ENCODE data around the gene GUCY1B1. TPM values are rescaled to one million over a fixed set of nuclear protein-coding genes. Genes with fewer than 3 reads are reported as not detected.

GUCY1B1 gene
- total and polyA plus RNA-seq, 2 donors, result 8.0 to 34.5 TPM

DNA sequence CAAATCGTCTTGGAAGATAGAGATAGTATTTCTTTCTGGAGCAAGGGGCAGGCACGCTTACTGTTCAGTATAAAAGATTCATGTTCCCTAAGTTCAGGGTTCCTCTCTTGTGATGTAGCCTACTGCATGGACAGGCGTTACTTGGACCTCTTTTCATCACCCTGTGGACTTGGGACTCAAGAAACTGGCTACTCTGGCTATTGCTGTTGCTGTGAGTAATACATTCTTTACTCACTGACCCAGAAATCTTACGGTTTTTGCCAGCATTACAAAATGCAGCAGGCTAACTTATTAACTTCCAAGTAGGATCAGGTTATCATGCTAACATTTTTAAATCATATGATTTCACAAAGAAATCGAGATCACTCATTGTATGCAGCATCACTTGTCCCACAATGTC lies 12.8 kb upstream of the GUCY1B1 start:
- Histone ChIP-seq H3K4me3 (ENCODE audit: low read depth, low read length) (no peak overlapping the region), H3K36me3 (ENCODE audit: insufficient read depth) (no peaks in the 10 kb centered on the region), H3K27ac (ENCODE audit: low read depth) (no peak overlapping the region), H3K4me1 (ENCODE audit: insufficient read depth) (no peaks in the 10 kb centered on the region)
- WGBS, result 78% methylated on average over 5 of the region's 5 CpGs
- DNase-seq (ENCODE audit: extremely low spot score), result no peak

DNA sequence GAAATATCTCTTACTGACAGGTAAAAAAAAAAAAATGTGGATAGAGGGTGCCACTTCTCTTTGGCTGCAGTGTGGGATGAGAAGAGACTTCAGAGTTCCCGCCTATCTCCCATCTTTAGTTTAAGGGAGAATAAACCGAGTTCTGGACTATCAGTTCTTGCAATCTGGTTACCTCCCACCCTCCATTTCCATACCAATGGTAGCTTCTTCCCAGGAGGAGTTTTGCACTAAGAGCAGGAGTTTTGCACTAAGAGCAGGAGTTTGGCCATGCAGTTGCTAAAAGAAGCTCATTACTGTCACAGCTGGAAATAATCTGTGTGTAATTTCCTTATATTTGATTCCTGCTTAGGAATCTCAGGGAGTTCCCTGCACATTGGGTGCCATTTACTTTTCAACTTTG lies 10.8 kb upstream of the GUCY1B1 start:
- Histone ChIP-seq H3K36me3 (ENCODE audit: insufficient read depth) (no peaks in the 10 kb centered on the region), H3K4me1 (ENCODE audit: insufficient read depth) (no peaks in the 10 kb centered on the region), H3K4me3 (ENCODE audit: low read depth, low read length) (no peak overlapping the region), H3K27ac (ENCODE audit: low read depth) (no peak overlapping the region)
- DNase-seq (ENCODE audit: extremely low spot score), result no peak
- WGBS, result 83% methylated on average over 2 of the region's 2 CpGs

DNA sequence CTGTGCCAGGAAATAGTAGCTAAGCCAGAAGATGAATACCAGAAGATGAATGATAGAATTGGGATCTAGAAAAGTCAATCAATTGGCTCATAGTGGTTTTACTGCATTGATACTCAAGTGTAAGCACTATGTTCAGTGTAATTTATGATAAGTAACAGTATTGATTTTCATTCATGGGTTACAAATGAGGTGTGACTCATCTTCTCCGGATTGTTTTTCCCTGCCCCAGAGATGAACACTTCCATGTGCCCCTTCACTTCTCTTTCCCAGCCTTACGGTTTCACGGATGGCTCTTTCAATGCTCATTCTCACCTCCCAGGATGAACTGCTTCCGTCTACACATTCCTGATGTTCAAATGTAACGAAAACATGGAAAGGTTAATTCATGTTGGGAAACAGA lies 9.8 kb upstream of the GUCY1B1 start:
- H3K4me1 ChIP-seq (ENCODE audit: insufficient read depth), result no peaks in the 10 kb centered on the region
- DNase-seq (ENCODE audit: extremely low spot score), result no peak
- WGBS, result 96% methylated on average over 5 of the region's 5 CpGs
- H3K27ac ChIP-seq (ENCODE audit: low read depth), result no peak overlapping the region
- H3K36me3 ChIP-seq (ENCODE audit: insufficient read depth), result no peaks in the 10 kb centered on the region
- no peak overlapping the region for H3K4me3 ChIP-seq (ENCODE audit: low read depth, low read length)

DNA sequence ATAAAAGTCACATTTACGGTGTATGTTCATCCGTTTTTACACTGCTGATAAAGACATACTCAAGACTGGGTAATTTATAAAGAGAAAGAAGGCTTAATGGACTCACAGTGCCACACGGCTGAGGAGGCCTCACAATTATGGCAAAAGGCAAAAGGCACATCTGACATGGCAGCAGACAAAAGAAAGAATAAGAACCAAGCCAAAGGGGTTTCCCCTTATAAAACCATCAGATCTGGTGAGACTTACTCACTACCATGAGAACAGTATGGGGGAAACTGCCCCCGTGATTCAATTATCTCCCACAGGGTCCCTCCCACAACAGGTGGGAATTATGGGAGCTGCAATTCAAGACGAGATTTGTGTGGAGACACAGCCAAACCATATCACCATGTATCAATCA lies 7.3 kb upstream of the GUCY1B1 start:
- Histone ChIP-seq H3K4me3 (ENCODE audit: low read depth, low read length) (no peak overlapping the region), H3K36me3 (ENCODE audit: insufficient read depth) (no peaks in the 10 kb centered on the region), H3K4me1 (ENCODE audit: insufficient read depth) (no peaks in the 10 kb centered on the region), H3K27ac (ENCODE audit: low read depth) (no peak overlapping the region)
- WGBS, result 80% methylated on average over 5 of the region's 5 CpGs
- DNase-seq (ENCODE audit: extremely low spot score), result no peak

DNA sequence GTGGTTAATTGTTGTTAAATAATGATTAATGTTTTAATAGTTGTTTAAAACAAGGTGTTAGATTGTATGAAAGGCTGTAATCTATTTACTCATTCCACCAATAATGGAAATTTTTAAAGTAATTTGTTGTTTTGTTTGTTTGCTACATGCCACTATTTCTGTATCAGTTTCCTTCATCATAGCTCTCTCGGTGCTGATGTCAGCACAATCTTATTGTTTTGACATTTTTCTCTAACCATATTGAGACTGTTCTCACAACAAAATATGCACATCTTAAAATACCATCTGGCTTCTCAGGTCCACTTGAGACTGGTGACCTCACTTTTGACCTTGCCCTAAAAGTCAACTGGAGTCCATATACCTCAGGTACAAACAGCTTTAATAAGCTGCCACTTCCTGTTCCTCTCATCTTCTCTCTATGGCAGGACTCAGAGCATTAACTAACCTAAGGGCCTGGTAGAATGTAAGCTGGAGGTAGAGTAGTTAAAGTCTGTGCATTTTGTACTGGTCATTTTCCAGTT lies 1.0 kb upstream of the GUCY1B1 start:
- H3K4me1 ChIP-seq (ENCODE audit: insufficient read depth), result no peaks in the 10 kb centered on the region
- H3K36me3 ChIP-seq (ENCODE audit: insufficient read depth), result no peaks in the 10 kb centered on the region
- H3K27ac ChIP-seq (ENCODE audit: low read depth), result no peak overlapping the region
- no peak for DNase-seq (ENCODE audit: extremely low spot score)
- WGBS, result 99% methylated on average over 1 of the region's 1 CpG
- no peak overlapping the region for H3K4me3 ChIP-seq (ENCODE audit: low read depth, low read length)

DNA sequence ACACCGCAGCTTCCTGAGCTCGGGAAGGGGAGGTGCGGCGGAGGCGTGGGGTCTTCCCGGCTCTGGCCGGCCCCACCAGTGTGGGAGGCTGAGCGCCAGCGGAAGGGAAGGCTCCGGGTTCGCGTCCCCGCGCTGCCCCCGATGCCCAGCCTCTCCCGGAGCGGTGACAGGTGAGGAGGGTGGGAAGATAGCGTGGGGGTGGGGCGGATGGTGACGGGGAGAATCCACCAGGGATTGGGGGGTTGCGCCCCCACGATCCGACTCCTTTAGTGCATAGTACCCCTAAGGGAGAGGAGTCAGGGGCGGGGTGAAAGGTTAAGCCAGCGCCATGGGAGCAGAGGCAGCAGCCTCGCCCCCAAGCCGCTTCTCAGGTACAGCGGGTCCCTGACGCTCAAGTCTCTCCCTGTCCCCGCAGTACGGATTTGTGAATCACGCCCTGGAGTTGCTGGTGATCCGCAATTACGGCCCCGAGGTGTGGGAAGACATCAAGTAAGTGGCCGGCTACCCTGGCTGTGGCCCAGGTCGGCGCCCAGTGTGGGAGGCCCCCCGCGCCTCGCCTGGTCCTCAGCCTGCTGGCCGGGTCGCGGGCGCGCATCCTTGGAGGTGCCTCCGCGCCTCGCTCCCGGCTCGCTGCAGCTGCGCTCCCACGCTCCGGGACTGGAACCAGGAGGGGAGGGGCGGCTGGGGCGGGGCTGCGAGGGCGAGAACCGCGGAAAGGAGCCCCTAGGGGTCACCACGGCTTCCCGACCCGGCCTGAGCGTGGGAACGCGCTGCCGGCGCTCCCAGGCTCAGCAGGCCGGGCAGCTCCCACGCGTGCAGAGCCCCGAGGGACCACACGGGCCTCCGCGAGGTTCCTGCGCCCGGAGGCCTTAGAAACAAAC lies 791 bp downstream of the GUCY1B1 start:
- H3K4me1 ChIP-seq (ENCODE audit: insufficient read depth), result no peaks in the 10 kb centered on the region
- 1% methylated on average over 77 of the region's 77 CpGs for WGBS
- H3K27ac ChIP-seq (ENCODE audit: low read depth), result peak overlapping the region; percentile 14
- H3K36me3 ChIP-seq (ENCODE audit: insufficient read depth), result no peaks in the 10 kb centered on the region
- DNase-seq (ENCODE audit: extremely low spot score), result no peak
- H3K4me3 ChIP-seq (ENCODE audit: low read depth, low read length), result peak overlapping the region; percentile 49

DNA sequence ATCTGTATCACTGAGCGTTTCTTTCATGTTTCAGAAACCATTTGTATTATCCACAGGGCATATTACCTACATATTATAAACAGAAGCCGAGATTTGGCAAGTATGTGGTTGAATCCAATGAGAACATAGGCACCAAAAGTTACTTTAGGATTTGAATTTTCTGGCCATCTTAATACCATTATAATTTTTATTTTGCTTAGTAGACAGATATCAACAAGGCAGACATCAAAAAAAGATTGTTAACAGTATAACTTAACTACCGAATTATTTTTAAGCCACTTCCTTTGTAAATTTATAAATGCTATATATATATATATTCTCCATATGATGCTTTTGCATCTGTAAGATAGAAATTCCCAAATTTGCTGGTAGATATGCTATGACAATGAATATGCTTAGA lies 2.2 kb downstream of the GUCY1B1 start:
- WGBS, result 91% methylated on average over 3 of the region's 3 CpGs
- no peak overlapping the region for H3K27ac ChIP-seq (ENCODE audit: low read depth)
- no peaks in the 10 kb centered on the region for H3K36me3 ChIP-seq (ENCODE audit: insufficient read depth)
- H3K4me1 ChIP-seq (ENCODE audit: insufficient read depth), result no peaks in the 10 kb centered on the region
- no peak for DNase-seq (ENCODE audit: extremely low spot score)
- H3K4me3 ChIP-seq (ENCODE audit: low read depth, low read length), result no peak overlapping the region

DNA sequence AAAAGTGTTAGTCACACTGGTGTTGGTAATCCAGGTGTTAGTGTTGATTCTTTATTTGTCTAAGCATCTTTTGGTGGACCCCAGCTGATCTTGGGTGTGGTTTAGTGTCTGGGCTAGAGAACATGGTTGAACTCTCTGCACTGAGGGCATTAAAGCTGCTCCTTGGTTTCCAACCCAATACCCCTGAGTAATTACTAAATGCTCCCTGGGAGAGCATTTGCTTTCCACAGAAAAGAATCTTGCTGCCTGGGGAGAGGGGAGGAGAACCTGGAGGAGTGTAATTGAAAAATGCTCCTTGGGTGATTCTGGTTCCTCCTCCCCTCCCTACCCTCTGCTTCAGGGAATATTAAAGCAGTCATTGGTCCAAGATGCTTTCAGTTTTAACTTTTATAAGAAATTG lies 3.1 kb downstream of the GUCY1B1 start:
- no peaks in the 10 kb centered on the region for H3K36me3 ChIP-seq (ENCODE audit: insufficient read depth)
- no peaks in the 10 kb centered on the region for H3K4me1 ChIP-seq (ENCODE audit: insufficient read depth)
- no peak overlapping the region for H3K27ac ChIP-seq (ENCODE audit: low read depth)
- no peak for DNase-seq (ENCODE audit: extremely low spot score)
- H3K4me3 ChIP-seq (ENCODE audit: low read depth, low read length), result no peak overlapping the region

DNA sequence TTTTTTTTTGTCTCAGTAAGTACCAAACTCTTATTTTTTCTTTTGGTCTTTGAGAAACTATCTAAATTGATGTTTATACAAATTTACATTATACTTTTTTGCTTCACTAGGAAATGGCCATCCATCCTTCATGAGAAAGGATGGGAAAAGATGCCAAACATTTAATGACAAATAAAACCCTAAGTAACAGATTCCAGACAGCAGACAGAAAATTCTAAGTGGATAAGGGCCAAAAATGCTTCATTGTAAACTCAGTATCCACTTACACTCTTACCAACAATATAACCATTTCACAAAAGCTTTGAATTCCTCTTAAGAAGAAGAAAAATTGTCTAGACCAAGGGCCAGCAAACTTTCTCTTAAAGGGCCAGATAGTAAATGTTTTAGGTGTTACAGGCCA lies 3.5 kb downstream of the GUCY1B1 start:
- DNase-seq (ENCODE audit: extremely low spot score), result no peak
- Histone ChIP-seq H3K4me1 (ENCODE audit: insufficient read depth) (no peaks in the 10 kb centered on the region), H3K36me3 (ENCODE audit: insufficient read depth) (no peaks in the 10 kb centered on the region), H3K27ac (ENCODE audit: low read depth) (no peak overlapping the region), H3K4me3 (ENCODE audit: low read depth, low read length) (no peak overlapping the region)

DNA sequence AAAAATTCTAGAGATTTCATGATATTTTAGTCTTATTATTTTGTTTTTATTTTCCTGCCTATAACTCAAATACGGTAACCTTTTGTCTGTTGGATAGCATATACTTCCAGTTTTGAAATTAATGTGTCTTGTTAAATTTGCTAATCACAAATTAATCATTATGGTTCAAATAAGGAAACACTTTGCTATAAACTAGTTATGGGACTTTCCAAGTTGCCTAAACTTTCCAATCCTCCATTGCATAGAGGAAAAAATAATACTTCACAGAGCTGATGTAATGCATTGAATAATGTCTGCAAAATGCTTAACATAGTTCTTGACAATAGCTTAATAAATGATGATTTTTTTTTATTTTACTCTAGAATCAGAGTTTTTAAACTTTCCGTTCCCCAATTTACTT lies 4.7 kb downstream of the GUCY1B1 start:
- H3K4me1 ChIP-seq (ENCODE audit: insufficient read depth), result no peaks in the 10 kb centered on the region
- 93% methylated on average over 2 of the region's 2 CpGs for WGBS
- DNase-seq (ENCODE audit: extremely low spot score), result no peak
- no peak overlapping the region for H3K4me3 ChIP-seq (ENCODE audit: low read depth, low read length)
- no peak overlapping the region for H3K27ac ChIP-seq (ENCODE audit: low read depth)
- H3K36me3 ChIP-seq (ENCODE audit: insufficient read depth), result no peaks in the 10 kb centered on the region

DNA sequence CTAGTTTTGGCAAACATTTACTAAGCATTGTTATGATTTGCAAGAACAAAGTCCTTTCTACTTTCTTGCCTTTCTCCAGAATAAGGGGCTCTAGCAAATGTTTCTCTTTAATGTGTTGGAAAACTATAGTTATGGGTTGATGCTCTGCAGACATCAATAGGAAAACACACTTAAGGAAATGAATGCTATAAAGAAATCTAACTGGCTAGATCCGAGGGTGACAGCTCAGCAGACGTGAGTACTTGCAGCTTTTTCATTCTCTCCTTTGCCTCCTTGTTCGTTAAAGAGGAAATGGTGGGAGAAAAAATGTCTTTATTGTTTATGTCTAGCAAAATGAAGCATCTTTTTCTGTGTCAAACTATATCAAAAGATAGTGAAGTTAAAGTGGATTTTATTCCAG lies 6.3 kb downstream of the GUCY1B1 start:
- no peaks in the 10 kb centered on the region for H3K36me3 ChIP-seq (ENCODE audit: insufficient read depth)
- DNase-seq (ENCODE audit: extremely low spot score), result no peak
- 77% methylated on average over 3 of the region's 3 CpGs for WGBS
- no peak overlapping the region for H3K27ac ChIP-seq (ENCODE audit: low read depth)
- no peaks in the 10 kb centered on the region for H3K4me1 ChIP-seq (ENCODE audit: insufficient read depth)
- H3K4me3 ChIP-seq (ENCODE audit: low read depth, low read length), result no peak overlapping the region

DNA sequence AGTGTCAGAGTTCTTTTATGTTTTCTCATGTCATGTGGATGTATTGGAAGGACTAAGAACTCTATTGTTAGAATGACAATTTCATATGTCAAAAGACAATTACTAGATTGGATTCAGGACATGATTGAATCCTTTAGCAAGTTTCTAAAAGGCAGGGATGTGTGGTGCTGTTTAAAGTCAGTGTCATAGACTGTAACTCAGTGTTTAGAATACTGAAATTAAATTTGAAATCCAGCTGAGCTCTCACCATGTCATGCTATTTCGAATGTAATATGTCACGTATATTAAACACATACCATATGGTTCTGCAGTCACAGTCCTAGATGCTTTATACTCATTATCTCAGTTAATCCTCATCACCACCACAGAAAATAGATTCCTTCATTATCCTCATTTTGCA lies 7.8 kb downstream of the GUCY1B1 start:
- H3K4me1 ChIP-seq (ENCODE audit: insufficient read depth), result no peaks in the 10 kb centered on the region
- no peak overlapping the region for H3K27ac ChIP-seq (ENCODE audit: low read depth)
- no peaks in the 10 kb centered on the region for H3K36me3 ChIP-seq (ENCODE audit: insufficient read depth)
- no peak overlapping the region for H3K4me3 ChIP-seq (ENCODE audit: low read depth, low read length)
- 71% methylated on average over 2 of the region's 2 CpGs for WGBS
- DNase-seq (ENCODE audit: extremely low spot score), result no peak

DNA sequence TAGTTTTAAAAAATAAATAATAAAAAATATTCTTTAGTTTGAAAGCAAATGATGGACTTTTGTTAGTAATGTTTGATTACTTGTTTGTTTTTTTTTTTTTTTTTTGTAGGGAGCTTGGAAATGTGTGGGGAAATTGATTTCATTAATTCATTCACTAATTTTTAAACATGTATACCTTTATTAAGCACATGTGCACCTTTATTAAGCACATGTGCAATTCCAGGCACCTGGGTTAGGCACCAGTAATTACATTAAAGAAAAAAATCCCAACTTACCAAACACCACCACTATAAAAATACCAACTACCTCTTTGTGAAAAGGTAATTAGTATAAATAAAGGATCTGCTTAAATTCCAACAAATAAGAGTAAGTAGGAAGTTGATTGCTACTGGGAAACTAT lies 9.5 kb downstream of the GUCY1B1 start:
- DNase-seq (ENCODE audit: extremely low spot score), result no peak
- Histone ChIP-seq H3K4me1 (ENCODE audit: insufficient read depth) (no peaks in the 10 kb centered on the region), H3K27ac (ENCODE audit: low read depth) (no peak overlapping the region), H3K4me3 (ENCODE audit: low read depth, low read length) (no peak overlapping the region), H3K36me3 (ENCODE audit: insufficient read depth) (no peaks in the 10 kb centered on the region)

DNA sequence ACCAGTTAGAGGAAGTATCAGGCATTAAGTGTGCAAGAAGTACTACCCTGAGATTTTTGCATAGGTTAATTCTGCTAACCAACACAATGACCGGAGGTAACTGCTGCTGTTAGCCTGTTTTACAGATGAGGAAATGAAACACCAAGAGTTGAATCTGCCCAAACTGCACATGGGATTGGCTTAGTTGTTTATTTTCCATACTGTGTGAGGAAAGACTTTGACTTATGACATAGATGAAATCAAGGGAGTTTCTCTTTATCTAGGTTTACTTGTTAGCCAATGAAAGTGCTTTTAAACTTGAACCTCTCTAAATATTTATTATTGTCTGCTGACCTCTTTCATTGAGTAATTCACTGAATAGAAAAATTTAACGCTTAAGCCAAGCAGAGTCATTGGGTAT lies 10.3 kb downstream of the GUCY1B1 start:
- WGBS, result 77% methylated on average over 2 of the region's 2 CpGs
- DNase-seq (ENCODE audit: extremely low spot score), result no peak
- H3K4me3 ChIP-seq (ENCODE audit: low read depth, low read length), result no peak overlapping the region
- no peaks in the 10 kb centered on the region for H3K4me1 ChIP-seq (ENCODE audit: insufficient read depth)
- H3K36me3 ChIP-seq (ENCODE audit: insufficient read depth), result no peaks in the 10 kb centered on the region
- no peak overlapping the region for H3K27ac ChIP-seq (ENCODE audit: low read depth)
